HepG2 (cell line): Measurements from ENCODE around the gene ZBTB45. TPM values are rescaled to one million over a fixed set of nuclear protein-coding genes. Genes with fewer than 3 reads are reported as not detected.

Experiments
- BRF2 ChIP-seq: sonication (generic); formaldehyde crosslinking; IDR thresholded peaks from 2 replicates; pipeline ENCODE4 v1.8.1; 2022; ENCODE audit warnings: mild to moderate bottlenecking, missing genetic modification reagents
- KLF11 ChIP-seq: IDR thresholded peaks from 2 replicates; pipeline ENCODE4 v1.6.1; 2016; ENCODE audit warnings: missing compliant biosample characterization
- MED1 ChIP-seq: sonication (generic); formaldehyde crosslinking; IDR thresholded peaks from 2 replicates; pipeline ENCODE4 v1.4.0; 2020; ENCODE audit warnings: missing genetic modification reagents
- MXD1 ChIP-seq: sonication (generic); formaldehyde crosslinking; IDR thresholded peaks from 2 replicates; pipeline ENCODE4 v1.4.0; 2020; ENCODE audit warnings: mild to moderate bottlenecking, missing genetic modification reagents
- MYNN ChIP-seq: sonication (generic); formaldehyde crosslinking; IDR thresholded peaks from 2 replicates; pipeline ENCODE4 v1.4.0; 2020; ENCODE audit warnings: mild to moderate bottlenecking, low read depth, missing genetic modification reagents
- NFIB ChIP-seq: sonication (generic); formaldehyde crosslinking; IDR thresholded peaks from 2 replicates; pipeline ENCODE4 v1.9.0; 2021; ENCODE audit warnings: missing genetic modification reagents, mild to moderate bottlenecking, borderline replicate concordance
- SCMH1 ChIP-seq: sonication (generic); formaldehyde crosslinking; IDR thresholded peaks from 2 replicates; pipeline ENCODE4 v1.9.0; 2021; ENCODE audit warnings: missing genetic modification reagents, mild to moderate bottlenecking, borderline replicate concordance
- SP5 ChIP-seq: IDR thresholded peaks from 2 replicates; pipeline ENCODE4 v1.6.1; 2016; ENCODE audit warnings: low read depth, borderline replicate concordance
- ZBTB39 ChIP-seq: sonication (generic); formaldehyde crosslinking; IDR thresholded peaks from 2 replicates; pipeline ENCODE4 v1.5.0; 2020; ENCODE audit warnings: missing genetic modification reagents
- ZFY ChIP-seq: sonication (generic); formaldehyde crosslinking; IDR thresholded peaks from 2 replicates; pipeline ENCODE4 v1.4.0; 2020; ENCODE audit warnings: missing genetic modification reagents
- ZNF160 ChIP-seq: sonication (generic); formaldehyde crosslinking; IDR thresholded peaks from 2 replicates; pipeline ENCODE4 v1.8.0; 2022; ENCODE audit warnings: mild to moderate bottlenecking, inconsistent platforms, missing genetic modification reagents
- ZNF503 ChIP-seq: sonication (generic); formaldehyde crosslinking; IDR thresholded peaks from 2 replicates; pipeline ENCODE4 v1.4.0; 2020; ENCODE audit warnings: missing genetic modification reagents
- ZNF646 ChIP-seq: sonication (generic); formaldehyde crosslinking; IDR thresholded peaks from 2 replicates; pipeline ENCODE4 v1.9.0; 2021; ENCODE audit warnings: mild to moderate bottlenecking, missing genetic modification reagents
- ZNF780A ChIP-seq: sonication (generic); formaldehyde crosslinking; IDR thresholded peaks from 2 replicates; pipeline ENCODE4 v1.8.0; 2022; ENCODE audit warnings: mild to moderate bottlenecking, missing genetic modification reagents, moderate library complexity
- ZNF781 ChIP-seq: sonication (generic); formaldehyde crosslinking; IDR thresholded peaks from 2 replicates; pipeline ENCODE4 v1.5.1; 2020; ENCODE audit warnings: borderline replicate concordance, mild to moderate bottlenecking, missing genetic modification reagents; ENCODE audit errors: not compliant biosample characterization
- polyA plus RNA-seq, 8 experiments: library from polyadenylated mRNA; depleted of rRNA in 3 of 8; stranded (reverse) in 7 of 8; unstranded in 1 of 8; fragments of >200 nt; fragmentation: Illumina TruSeq in 4 of 8; extraction: Trizol in 4 of 8; gene quantifications; 2 replicates each; pipeline versions ENCODE4 v1.2.1 to v1.2.3, GENCODE V29; 2011 to 2016; ENCODE audit warnings: low read depth in 4 of 8, missing spikeins in 1 of 8, mixed read lengths in 1 of 8; ENCODE audit not compliant: insufficient read depth in 1 of 8
- total RNA-seq, 5 experiments: library from RNA; depleted of rRNA; stranded (reverse); fragments of >200 nt; fragmentation: Illumina TruSeq; extraction: Trizol; gene quantifications; 2 replicates each; pipeline ENCODE4 v1.2.3, GENCODE V29; 2016; ENCODE audit warnings: low read depth in 1 of 5

The ZBTB45 gene
- total and polyA plus RNA-seq, 2 of the 13 experiments (the other 11 are each of a cell fraction or from before 2014, with no cell fraction given): 3.0 to 3.7 TPM

GRCh38 chr19:58519355-58520256 is at the start of gene ZBTB45 (continued):
- TF ChIP-seq ZFY (CRISPR knock-in tag) (peak; percentile 99), ZNF780A (CRISPR knock-in tag) (peak; percentile 77), NFIB (CRISPR knock-in tag) (no peak), ZBTB39 (CRISPR knock-in tag) (peak; percentile 86; the same call in 1 of the 2 replicates), MXD1 (CRISPR knock-in tag) (no peak; the same call in none of the 2 replicates), ZNF646 (CRISPR knock-in tag) (0 out of 2 replicates have a peak, but pooled peaks have one; percentile 11), BRF2 (CRISPR knock-in tag) (peak; percentile 28; the same call in 1 of the 2 replicates), SP5 (CRISPR knock-in tag) (peak; percentile 57; the same call in 1 of the 2 replicates), MYNN (peak; percentile 40; the same call in 1 of the 2 replicates), ZNF160 (peak; percentile 84; the same call in 1 of the 2 replicates), ZNF781 (peak; percentile 90), KLF11 (peak; percentile 78; the same call in 1 of the 2 replicates), ZNF503 (CRISPR knock-in tag) (no peak; the same call in 1 of the 2 replicates), SCMH1 (CRISPR knock-in tag) (no peak), MED1 (CRISPR knock-in tag) (peak; percentile 92)
